NCI-H2029 treated with DMSO at 0.1 percent for 48 hours (cell line): ENCODE data around the gene GLIS1.
"Not testable (repeated sequence)": the region's sequence is repeated elsewhere in the genome, so short reads cannot be mapped to it uniquely, and the experiment has no call there.

ENCODE experiments used
- DNase-seq: peaks from one replicate; lab custom pipeline; 2025; lab: John Stamatoyannopoulos, UW

The GLIS1 gene

GRCh38 chr1:53739109-53739681, at the start of gene GLIS1:
Gene GLIS1 (minus strand): TSS chr1:53739164. CDS start chr1:53738064, 1,100 bp downstream.
- DNase-seq: peak; percentile 67

- DNase-seq: no peak
Measured at GRCh38 chr1:53787655-53788054, 48.7 kb upstream of the GLIS1 start.

DNA sequence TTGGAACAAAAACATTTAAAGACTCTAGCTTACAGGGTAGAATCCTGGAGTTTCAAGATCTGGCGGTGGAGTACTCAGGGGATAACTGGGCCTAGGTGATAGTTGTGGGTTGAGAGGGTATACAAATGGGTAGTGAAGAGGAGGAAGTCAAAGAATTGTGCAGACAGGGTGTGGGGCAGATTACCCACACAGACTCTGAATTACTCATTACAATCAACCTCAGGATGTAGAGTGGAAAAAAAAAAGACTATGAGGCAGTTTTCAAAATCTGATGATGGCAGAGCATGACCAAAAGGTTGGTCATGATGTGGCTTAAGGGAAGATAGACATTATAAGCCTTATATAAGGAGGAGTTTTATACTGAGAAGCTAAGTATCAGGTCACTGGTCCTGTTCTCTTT, 44.1 kb upstream of the GLIS1 start:
- DNase-seq: no peak

GRCh38 chr1:53781654-53782053, 42.7 kb upstream of the GLIS1 start:
- no peak for DNase-seq

GRCh38 chr1:53777272-53777671, 38.3 kb upstream of the GLIS1 start:
- DNase-seq: no peak

DNA sequence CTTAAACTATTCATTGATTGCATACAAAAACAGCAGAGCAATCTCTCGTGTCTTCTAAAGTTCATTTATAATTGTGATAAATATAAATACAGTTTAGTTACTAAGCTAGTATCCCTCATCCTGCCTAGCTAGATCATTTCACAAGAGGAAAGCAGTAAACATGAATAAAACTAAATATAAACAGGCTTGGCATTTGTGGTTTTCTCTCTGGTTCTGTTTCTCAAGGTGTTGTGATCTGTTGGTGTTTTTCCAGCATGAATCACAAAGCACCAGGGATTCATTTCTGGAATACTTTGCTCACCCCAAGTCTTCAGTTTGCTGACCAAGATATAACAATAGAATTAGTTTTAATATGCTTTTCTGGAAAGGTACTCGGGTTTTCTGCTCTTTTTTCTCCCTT, 32.7 kb upstream of the GLIS1 start:
- no peak for DNase-seq

- no peak for DNase-seq
Measured at GRCh38 chr1:53769780-53770179, 30.8 kb upstream of the GLIS1 start.

- no peak for DNase-seq
Measured at GRCh38 chr1:53769184-53769583, 30.2 kb upstream of the GLIS1 start.

- no peak for DNase-seq
Measured at GRCh38 chr1:53766831-53767405, 28.0 kb upstream of the GLIS1 start.

GRCh38 chr1:53766194-53766742, 27.3 kb upstream of the GLIS1 start:
- DNase-seq: no peak

DNA sequence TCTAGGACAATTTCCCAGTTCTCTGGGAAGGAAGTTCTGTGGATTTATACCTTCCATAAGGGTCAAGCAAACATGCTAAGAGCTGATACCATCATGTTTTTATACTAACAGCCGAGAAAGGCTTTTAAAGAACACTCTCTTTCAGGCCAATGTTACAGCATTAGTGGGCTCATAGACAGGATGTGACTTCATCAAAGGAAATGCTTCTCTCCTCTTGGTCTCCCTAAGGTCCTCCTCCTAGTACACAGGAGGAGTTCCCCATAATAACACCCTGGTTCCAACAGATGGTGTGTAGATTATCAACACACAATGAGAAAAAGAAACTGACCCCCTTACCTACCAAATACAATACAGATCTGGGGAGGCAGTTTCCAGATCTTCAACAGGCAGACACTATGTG, 26.7 kb upstream of the GLIS1 start:
- no peak for DNase-seq

DNA sequence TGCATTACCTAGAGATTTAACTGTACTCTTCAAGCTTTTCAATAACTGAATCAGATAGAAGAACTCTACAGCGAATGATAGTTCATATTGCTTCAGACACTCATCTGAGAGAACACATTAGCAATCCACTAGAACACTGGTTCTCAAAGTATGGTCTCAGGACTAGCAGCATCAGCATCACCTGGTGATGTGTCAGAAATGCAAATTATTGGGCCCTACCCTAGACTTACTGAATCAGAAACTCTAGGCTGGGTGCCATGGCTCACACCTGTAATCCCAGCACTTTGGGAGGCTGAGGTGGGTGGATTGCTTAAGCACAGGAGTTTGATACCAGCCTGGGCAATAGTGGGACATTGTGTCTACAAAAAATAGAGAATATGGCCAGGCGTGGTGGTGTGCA, 24.9 kb upstream of the GLIS1 start:
- no peak for DNase-seq

DNA sequence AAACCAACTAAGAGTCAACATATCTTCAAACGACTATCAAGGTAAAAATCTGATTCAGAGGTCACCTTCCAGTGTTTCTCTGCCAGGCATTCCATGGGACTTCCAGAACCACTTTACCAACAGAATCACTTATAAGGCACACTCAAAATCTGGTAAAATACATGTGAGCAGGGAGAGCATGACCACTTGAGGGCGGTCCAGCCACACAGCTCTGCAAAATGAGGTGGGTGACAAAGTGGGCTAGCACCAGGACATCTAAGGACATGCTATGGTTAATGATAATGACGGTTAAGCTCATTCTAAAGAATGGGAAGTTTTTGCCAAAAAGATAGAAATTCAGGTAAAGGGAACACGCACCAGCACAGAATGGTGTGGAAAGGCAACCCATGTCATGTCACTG, 24.5 kb upstream of the GLIS1 start:
- DNase-seq: no peak

DNA sequence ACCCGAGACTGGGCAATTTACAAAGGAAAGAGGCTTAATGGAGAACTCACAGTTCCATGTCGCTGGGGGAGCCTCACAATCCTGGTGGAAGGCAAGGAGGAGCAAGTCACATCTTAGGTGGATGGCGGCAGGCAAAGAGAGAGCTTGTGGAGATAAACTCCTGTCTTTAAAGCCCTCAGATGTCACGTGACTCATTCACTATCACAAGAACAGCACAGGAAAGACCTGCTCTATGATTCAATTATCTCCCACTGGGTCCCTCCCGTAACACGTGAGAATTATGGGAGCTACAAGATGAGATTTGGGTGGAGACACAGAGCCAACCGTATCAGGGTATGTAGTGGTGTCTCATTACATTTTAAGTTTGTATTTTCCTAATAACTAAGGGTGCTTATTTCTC, 21.5 kb upstream of the GLIS1 start:
- not testable (repeated sequence) for DNase-seq

DNA sequence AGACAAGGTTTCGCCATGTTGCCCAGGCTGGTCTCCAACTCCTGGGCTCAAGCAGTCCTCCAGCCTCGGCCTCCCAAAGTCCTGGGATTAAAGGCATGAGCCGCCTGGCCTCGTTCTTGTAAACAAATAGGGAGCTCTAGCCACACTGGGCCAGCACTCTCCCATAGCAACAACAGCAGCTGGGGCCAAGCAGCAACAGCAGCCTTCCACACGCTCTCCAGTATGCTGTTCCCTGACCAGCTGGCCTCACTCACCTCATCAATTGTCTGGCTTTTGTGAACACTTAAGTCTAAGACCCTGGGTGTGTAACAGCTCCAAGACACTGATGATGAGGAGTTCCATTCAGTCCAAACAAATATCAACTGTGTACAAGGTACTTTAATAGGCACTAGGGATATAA, 16.9 kb upstream of the GLIS1 start:
- no peak for DNase-seq

DNA sequence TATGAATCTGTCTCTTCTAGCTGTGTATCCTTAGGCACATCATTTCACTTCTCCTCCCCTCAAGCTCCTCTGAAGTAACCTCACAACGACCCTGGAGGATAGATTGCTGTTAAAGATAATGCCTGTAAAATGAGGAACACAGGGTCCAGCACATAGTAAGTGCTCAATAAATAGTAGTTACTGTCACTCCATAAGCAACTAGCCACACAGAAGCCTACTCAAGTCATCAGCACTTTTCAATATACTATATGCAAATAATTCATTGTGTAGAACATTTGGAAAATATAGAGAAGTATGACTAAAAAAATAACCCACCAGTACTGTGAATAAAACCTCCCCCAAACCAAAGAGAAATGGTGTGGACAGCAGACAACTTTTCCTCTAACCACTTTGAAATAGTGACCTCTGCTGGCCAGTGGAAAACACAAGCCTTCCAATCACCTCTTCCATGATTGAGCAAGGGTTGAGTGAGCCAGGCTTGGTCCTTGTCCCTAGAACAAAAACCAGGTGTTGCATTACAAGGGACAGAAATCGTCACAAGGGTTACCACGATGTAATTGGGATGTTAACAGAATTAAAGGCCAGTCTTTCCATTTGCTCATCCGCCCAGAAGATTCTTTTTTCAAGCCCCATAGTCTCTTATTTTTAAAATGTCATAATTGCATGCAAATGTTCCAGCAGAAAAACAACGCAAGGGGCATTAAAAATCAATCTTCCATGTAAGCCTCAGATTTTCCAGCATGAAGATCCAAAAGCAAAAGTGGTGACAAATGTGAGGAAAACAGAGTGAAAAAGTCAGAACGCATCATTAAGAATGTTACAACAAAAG, 15.7 kb upstream of the GLIS1 start:
- DNase-seq: peak; percentile 63

DNA sequence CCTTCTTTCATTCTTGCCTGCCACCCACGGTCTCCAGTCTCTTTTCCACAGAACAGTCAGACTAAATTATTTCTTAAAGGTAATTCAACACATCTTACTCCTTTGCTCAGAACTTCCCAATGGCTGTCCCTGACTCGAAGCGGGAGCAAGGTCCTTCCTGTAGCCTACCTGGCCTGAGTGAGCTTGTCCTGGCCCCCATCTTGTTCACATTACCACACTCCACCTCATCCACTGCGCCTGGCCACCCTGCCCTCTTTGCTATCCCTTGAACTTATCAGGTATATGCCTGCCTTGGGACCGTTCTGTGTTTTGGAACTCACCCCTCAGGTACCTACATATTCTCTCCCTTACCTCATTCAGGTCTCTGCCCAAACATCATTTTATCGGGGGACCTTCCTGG, 13.3 kb upstream of the GLIS1 start:
- DNase-seq: no peak

DNA sequence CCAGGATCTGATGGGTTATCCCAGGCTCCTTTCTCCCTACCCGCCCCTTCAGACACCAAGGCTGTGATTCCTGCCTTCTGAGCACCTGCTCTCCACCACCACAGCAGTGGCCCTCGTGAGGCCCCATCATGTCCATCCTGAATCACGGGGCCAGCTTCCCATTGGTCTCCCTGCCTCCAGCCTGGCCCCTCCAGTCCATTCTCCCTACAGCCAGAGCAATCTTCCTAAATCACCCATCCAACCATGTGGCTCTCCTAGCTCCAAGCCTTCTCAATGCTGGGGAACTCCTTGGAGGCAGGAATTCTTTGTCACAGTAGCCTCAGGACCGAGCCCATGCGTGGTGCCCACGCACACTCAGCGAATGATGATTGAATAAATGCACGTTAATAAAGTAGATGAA, 8.9 kb upstream of the GLIS1 start:
- no peak for DNase-seq

- DNase-seq: no peak
Measured at GRCh38 chr1:53740621-53741105, 1.7 kb upstream of the GLIS1 start.

GRCh38 chr1:53738205-53739108, 507 bp downstream of the GLIS1 start:
- no peak for DNase-seq

DNA sequence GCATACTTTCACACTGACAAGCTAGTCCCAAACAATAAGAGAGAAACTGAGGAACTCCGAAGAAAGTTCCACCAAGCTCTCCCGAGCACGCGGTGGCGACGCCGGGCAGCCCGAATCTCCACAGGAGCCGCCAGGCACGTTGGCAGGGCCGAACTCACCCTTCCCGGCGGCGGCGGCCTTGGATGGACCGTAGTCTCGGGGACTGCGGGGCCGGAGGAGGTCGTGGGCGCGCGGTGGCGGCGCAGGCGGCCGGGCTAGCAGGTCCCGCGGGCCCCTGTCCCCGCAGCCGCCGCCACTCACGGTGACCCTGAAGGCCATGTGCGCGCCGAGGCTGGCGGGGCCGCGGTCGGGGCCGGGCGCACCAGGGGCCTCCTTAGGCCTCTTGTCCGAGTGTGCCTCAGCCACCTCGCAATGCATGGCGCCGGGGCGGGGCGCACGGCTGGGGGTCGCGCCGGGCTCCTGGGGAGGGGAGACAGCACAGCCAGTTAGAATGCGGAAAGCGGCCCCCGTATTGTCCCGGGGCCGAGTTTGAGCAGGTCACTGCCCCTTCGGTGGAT, 1.2 kb downstream of the GLIS1 start:
- DNase-seq: no peak

- no peak for DNase-seq
Measured at GRCh38 chr1:53736290-53736689, 2.7 kb downstream of the GLIS1 start.
